ENCODE data around the gene DDAH2.

Gene DDAH2

DNA sequence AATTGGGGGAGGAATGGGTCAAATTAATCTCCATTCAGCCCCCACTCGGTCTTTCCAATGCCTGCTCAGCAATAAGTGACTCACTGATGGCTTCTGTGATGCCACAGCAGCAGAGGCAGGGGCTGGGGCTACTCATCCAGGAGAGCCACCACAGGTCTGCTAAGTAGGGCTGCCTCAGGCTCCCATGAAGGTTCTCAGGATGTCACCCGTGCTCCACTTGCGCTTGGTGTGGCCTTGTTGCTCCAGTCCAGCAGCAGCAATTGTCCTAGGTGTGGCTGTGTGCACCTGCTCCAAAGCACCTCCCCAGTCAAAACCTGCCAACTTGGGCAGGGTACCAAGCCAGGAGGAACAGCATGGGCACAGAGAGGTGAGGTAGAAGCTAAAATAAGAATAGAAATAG lies 6.9 kb downstream of the DDAH2 start:
- Mint-ChIP-seq H3K4me3 (no peak overlapping the region), H3K9me3 (no peaks in the 10 kb centered on the region), H3K27ac (no peak overlapping the region), H3K36me3 (ENCODE audit: low read depth) (peaks cover 28% of the 10 kb centered on the region), H3K27me3 (ENCODE audit: low read depth) (peaks cover 4% of the 10 kb centered on the region), H3K4me1 (no peaks in the 10 kb centered on the region)
- TF ChIP-seq, protein P1, sequence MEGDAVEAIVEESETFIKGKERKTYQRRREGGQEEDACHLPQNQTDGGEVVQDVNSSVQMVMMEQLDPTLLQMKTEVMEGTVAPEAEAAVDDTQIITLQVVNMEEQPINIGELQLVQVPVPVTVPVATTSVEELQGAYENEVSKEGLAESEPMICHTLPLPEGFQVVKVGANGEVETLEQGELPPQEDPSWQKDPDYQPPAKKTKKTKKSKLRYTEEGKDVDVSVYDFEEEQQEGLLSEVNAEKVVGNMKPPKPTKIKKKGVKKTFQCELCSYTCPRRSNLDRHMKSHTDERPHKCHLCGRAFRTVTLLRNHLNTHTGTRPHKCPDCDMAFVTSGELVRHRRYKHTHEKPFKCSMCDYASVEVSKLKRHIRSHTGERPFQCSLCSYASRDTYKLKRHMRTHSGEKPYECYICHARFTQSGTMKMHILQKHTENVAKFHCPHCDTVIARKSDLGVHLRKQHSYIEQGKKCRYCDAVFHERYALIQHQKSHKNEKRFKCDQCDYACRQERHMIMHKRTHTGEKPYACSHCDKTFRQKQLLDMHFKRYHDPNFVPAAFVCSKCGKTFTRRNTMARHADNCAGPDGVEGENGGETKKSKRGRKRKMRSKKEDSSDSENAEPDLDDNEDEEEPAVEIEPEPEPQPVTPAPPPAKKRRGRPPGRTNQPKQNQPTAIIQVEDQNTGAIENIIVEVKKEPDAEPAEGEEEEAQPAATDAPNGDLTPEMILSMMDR (IDR thresholded peaks at IDR 0.05; ENCODE audit: unreplicated experiment in 3 of 3) = no peak

DNA sequence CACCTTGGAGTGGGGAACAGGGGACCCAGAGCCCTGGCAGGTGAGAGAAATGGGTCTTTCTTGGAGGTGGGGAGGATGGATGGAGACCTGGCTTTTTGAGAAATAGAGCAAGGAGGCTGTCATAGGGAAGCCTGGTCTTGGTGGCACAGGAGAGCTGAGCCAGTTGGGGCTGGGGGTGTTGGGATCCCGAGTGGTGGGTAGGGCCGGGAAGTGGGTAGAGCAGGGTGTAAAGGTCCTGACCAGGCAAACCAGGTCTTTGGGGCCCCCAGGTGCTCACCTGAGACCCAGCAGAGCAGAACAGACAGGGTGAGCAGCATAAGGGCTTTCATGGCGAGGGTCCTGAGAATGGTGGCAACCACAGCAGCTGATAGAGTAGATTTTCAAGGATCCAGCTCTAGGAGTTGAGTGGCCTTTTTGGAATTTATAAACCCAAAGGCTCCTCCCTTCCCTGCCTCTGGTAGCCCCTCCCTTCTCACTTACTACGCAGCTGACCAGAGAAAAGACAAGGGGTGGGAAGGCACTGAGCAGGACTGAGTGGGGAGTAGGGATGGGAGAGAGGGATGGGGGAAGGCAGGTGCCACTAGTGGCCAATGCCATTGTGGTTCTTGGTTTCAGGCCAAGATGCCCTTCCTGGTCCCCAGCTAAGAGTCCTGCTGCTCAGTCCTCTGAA lies 7.6 kb downstream of the DDAH2 start, which contains the start of gene LY6G6C:
TSS of gene LY6G6C (minus strand) at position 396 of the 670 bp plus-strand sequence. CDS start at position 329, 67 bp downstream.
- Mint-ChIP-seq H3K9me3 (no peaks in the 10 kb centered on the region), H3K27ac (no peak within 1 kb of the TSS), H3K4me1 (no peaks in the 10 kb centered on the region), H3K27me3 (ENCODE audit: low read depth) (peaks cover 4% of the 10 kb centered on the region), H3K4me3 (peak within 1 kb of the TSS in 1 of 3 experiments; percentile 38), H3K36me3 (ENCODE audit: low read depth) (peaks cover 21% of the 10 kb centered on the region)
- TF ChIP-seq, protein P1 (IDR thresholded peaks at IDR 0.05; ENCODE audit: unreplicated experiment in 3 of 3) = no peak

DNA sequence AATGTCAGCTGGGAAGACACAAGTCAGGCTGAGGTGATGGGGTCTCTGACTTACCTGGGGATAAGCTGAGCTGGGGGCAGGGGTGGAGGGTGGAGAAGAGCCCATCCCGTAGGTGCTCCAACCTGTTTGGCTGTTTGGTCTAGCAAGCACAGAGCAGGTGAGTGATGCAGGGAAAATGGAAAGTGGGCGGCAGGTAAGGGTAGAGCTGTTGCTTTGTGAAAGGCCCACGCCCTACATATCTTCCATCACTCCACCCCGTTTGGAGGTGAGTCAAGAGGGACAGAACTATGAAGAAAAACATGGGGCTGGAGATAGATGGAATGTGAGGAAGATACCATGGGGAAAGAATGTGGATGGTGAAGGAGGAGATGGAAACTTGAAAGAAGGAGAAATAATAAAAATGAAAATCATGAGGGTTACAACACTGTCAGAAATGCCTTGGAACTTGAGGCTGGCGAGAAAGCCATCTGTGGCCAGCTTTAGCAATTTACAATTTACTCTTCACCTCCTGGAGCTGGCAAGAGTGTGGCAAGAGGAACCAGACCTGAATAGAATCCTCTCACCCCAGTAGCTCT lies 8.8 kb downstream of the DDAH2 start:
- no peak overlapping the region for H3K4me3 Mint-ChIP-seq
- no peaks in the 10 kb centered on the region for H3K9me3 Mint-ChIP-seq
- peaks cover 10% of the 10 kb centered on the region for H3K36me3 Mint-ChIP-seq (ENCODE audit: low read depth)
- peaks cover 4% of the 10 kb centered on the region for H3K27me3 Mint-ChIP-seq (ENCODE audit: low read depth)
- peaks cover 4% of the 10 kb centered on the region for H3K4me1 Mint-ChIP-seq
- no peak overlapping the region for H3K27ac Mint-ChIP-seq
- TF ChIP-seq, protein P1 (IDR thresholded peaks at IDR 0.05; ENCODE audit: unreplicated experiment in 3 of 3) = no peak

DNA sequence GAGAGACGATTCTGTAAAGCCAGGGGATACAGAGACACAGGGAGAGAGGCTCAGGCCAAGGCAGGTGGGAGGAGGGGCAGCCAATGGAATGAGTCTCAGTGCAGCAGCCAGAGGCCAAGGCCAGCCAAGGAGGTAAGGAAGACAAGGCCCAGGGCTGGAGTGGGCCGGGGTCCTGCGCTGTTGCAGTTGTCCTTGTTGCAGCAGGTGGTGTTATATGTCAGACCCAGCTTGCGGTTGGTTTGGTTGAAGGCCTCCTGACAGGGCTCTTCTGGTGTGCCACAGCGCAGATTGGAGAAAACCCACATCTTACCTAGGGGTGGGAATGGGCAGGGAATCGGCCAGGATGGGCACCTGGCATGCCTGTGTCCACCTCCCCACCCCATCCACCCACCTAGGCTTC lies 10.1 kb downstream of the DDAH2 start:
- H3K9me3 Mint-ChIP-seq = no peaks in the 10 kb centered on the region
- H3K4me1 Mint-ChIP-seq = peaks cover 15% of the 10 kb centered on the region
- H3K27ac Mint-ChIP-seq = no peak overlapping the region
- peaks cover 3% of the 10 kb centered on the region for H3K36me3 Mint-ChIP-seq (ENCODE audit: low read depth)
- no peak overlapping the region for H3K4me3 Mint-ChIP-seq
- H3K27me3 Mint-ChIP-seq (ENCODE audit: low read depth) = peaks cover 4% of the 10 kb centered on the region
- TF ChIP-seq, protein P1 (IDR thresholded peaks at IDR 0.05; ENCODE audit: unreplicated experiment in 3 of 3) = no peak

DNA sequence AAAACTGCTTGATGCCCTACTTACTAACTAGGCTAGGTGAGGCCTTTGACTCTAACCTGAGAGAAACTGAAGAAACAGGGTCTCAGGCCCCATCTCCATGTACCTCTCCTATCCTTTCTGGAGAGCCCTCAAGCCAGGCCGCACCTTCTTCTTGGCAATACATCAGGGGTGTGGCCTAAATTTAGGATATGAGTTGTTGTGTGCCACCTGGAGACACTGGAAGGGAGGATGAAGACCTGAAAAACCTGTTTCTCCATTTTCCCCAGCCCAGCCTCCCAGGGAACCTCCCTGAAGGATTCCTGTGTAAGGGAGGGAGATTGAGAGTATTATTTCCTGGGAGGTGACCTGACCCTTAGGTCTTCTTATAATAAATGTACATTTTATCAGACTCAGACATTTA lies 10.8 kb downstream of the DDAH2 start:
- Mint-ChIP-seq H3K36me3 (ENCODE audit: low read depth) (no peaks in the 10 kb centered on the region), H3K4me3 (no peak overlapping the region), H3K27ac (no peak overlapping the region), H3K4me1 (peaks cover 21% of the 10 kb centered on the region), H3K9me3 (no peaks in the 10 kb centered on the region), H3K27me3 (ENCODE audit: low read depth) (peaks cover 4% of the 10 kb centered on the region)
- TF ChIP-seq, protein P1 (IDR thresholded peaks at IDR 0.05; ENCODE audit: unreplicated experiment in 3 of 3) = no peak
